OCI-LY3 (cell line): ENCODE results near the gene FOXM1.
"Not testable (repeated sequence)": the region's sequence is repeated elsewhere in the genome, so short reads cannot be mapped to it uniquely, and the experiment has no call there.

Experiments used
- H2AFZ ChIP-seq: fragments of 200-600, 300-600 bp; shearing (Covaris generic); 2 replicates; pipeline ENCODE4 v1.6.0; 2014; ENCODE audit warnings: antibody characterized with exemption, low read depth, low read length
- H3K27ac ChIP-seq: fragments of 200-600, 300-600 bp; sonication (generic); 2 replicates; pipeline ENCODE4 v1.5.1; 2014; ENCODE audit warnings: mild to moderate bottlenecking, low read length, moderate library complexity, mixed read lengths
- H3K27me3 ChIP-seq: fragments of 200-600, 300-600 bp; sonication (generic); 2 replicates; pipeline ENCODE4 v1.6.1; 2014; ENCODE audit warnings: low read depth, low read length, mixed read lengths
- H3K36me3 ChIP-seq: fragments of 200-600, 300-600 bp; sonication (generic); replicated peaks from 2 replicates; pipeline ENCODE3; 2014; ENCODE audit warnings: low read depth, low read length, mixed read lengths
- H3K4me1 ChIP-seq: fragments of 300-600, 200-600 bp; sonication (generic); 2 replicates; pipeline ENCODE4 v1.6.1; 2014; ENCODE audit warnings: low read length, mixed read lengths
- H3K4me2 ChIP-seq: fragments of 200-600, 300-600 bp; sonication (generic); 2 replicates; pipeline ENCODE4 v1.6.1; 2014; ENCODE audit warnings: low read length, mixed read lengths
- H3K4me3 ChIP-seq: fragments of 300-600, 200-600 bp; sonication (generic); 2 replicates; pipeline ENCODE4 v1.5.1; 2014; ENCODE audit warnings: antibody characterized with exemption, mild to moderate bottlenecking, low read length, moderate library complexity
- H3K79me2 ChIP-seq: fragments of 300-600, 200-600 bp; shearing (Covaris generic); 2 replicates; pipeline ENCODE4 v1.6.1; 2014; ENCODE audit warnings: mild to moderate bottlenecking, low read length, mixed read lengths
- H3K9ac ChIP-seq: fragments of 300-600, 200-600 bp; shearing (Covaris generic); 2 replicates; pipeline ENCODE4 v1.6.0; 2014; ENCODE audit warnings: mild to moderate bottlenecking, low read length, moderate library complexity
- H3K9me3 ChIP-seq: fragments of 200-600, 300-600 bp; shearing (Covaris generic); 2 replicates; pipeline ENCODE4 v1.6.1; 2014; ENCODE audit warnings: low read length, mixed read lengths; ENCODE audit not compliant: insufficient read depth
- H4K20me1 ChIP-seq: fragments of 200-600, 300-600 bp; sonication (generic); 2 replicates; pipeline ENCODE4 v1.6.1; 2016; ENCODE audit warnings: low read length, mixed read lengths; ENCODE audit not compliant: insufficient read depth
- CTCF ChIP-seq: fragments of 200-600, 300-600 bp; sonication (generic); IDR thresholded peaks from 2 replicates; pipeline ENCODE4 v1.5.1; 2014; ENCODE audit warnings: antibody characterized with exemption, low read length, low read depth
- EZH2phosphoT487 ChIP-seq: fragments of 200-600 bp; shearing (Covaris generic); IDR thresholded peaks from 2 replicates; pipeline ENCODE4 v1.6.1; 2018; ENCODE audit warnings: antibody characterized with exemption, mixed run types, low read depth

FOXM1 gene

GRCh38 chr12:2864198-2864597 lies 12.8 kb downstream of the FOXM1 start:
- no peak overlapping the region for H3K9ac ChIP-seq
- H3K4me2 ChIP-seq: no peak overlapping the region
- H3K79me2 ChIP-seq: no peaks in the 10 kb centered on the region
- H4K20me1 ChIP-seq: no peaks in the 10 kb centered on the region
- no peaks in the 10 kb centered on the region for H3K27me3 ChIP-seq
- H3K36me3 ChIP-seq: peaks cover 60% of the 10 kb centered on the region
- no peaks in the 10 kb centered on the region for H3K4me1 ChIP-seq
- no peak overlapping the region for H3K4me3 ChIP-seq
- H3K9me3 ChIP-seq: no peaks in the 10 kb centered on the region
- no peak overlapping the region for H3K27ac ChIP-seq
- H2AFZ ChIP-seq: no peak overlapping the region
- TF ChIP-seq CTCF (no peak), EZH2phosphoT487 (no peak)

GRCh38 chr12:2863402-2863801 lies 13.6 kb downstream of the FOXM1 start:
- peaks cover 64% of the 10 kb centered on the region for H3K36me3 ChIP-seq
- H2AFZ ChIP-seq: not testable (repeated sequence)

GRCh38 chr12:2862876-2863275 lies 14.1 kb downstream of the FOXM1 start:
- H3K4me2 ChIP-seq: no peak overlapping the region
- no peak overlapping the region for H3K27ac ChIP-seq
- H3K4me3 ChIP-seq: no peak overlapping the region
- no peaks in the 10 kb centered on the region for H3K27me3 ChIP-seq
- H4K20me1 ChIP-seq: no peaks in the 10 kb centered on the region
- no peaks in the 10 kb centered on the region for H3K79me2 ChIP-seq
- no peak overlapping the region for H2AFZ ChIP-seq
- H3K4me1 ChIP-seq: no peaks in the 10 kb centered on the region
- no peak overlapping the region for H3K9ac ChIP-seq
- no peaks in the 10 kb centered on the region for H3K9me3 ChIP-seq
- peaks cover 63% of the 10 kb centered on the region for H3K36me3 ChIP-seq
- no peak for TF ChIP-seq CTCF
- no peak for TF ChIP-seq EZH2phosphoT487

More at GRCh38 chr12:2863402-2863801, 13.6 kb downstream of the FOXM1 start:
- H3K27me3 ChIP-seq, H3K4me2 ChIP-seq, H4K20me1 ChIP-seq, H3K4me1 ChIP-seq, H3K9me3 ChIP-seq, H3K9ac ChIP-seq, H3K27ac ChIP-seq, H3K4me3 ChIP-seq, H3K79me2 ChIP-seq: not testable (repeated sequence)

- Histone ChIP-seq H3K9me3 (no peaks in the 10 kb centered on the region), H3K27ac (no peak overlapping the region), H3K9ac (no peak overlapping the region), H3K4me3 (no peak overlapping the region), H3K27me3 (no peaks in the 10 kb centered on the region), H4K20me1 (no peaks in the 10 kb centered on the region), H2AFZ (no peak overlapping the region), H3K79me2 (no peaks in the 10 kb centered on the region), H3K36me3 (peaks cover 54% of the 10 kb centered on the region), H3K4me2 (no peak overlapping the region), H3K4me1 (no peaks in the 10 kb centered on the region)
- no peak for TF ChIP-seq EZH2phosphoT487
- TF ChIP-seq CTCF: no peak
Measured at GRCh38 chr12:2860170-2860569, 16.8 kb downstream of the FOXM1 start.

- Histone ChIP-seq H2AFZ (no peak overlapping the region), H3K9ac (no peak overlapping the region), H3K79me2 (no peaks in the 10 kb centered on the region), H4K20me1 (no peaks in the 10 kb centered on the region), H3K36me3 (peaks cover 42% of the 10 kb centered on the region), H3K4me1 (no peaks in the 10 kb centered on the region), H3K9me3 (no peaks in the 10 kb centered on the region), H3K4me2 (no peak overlapping the region), H3K27ac (no peak overlapping the region), H3K4me3 (no peak overlapping the region), H3K27me3 (no peaks in the 10 kb centered on the region)
- TF ChIP-seq EZH2phosphoT487 (no peak), CTCF (no peak)
Measured at GRCh38 chr12:2858944-2859421, 18.0 kb downstream of the FOXM1 start.
